Measurements from ENCODE around the gene RUFY2. TPM values are rescaled to one million over a fixed set of nuclear protein-coding genes. Genes with fewer than 3 reads are reported as not detected.
"Not testable (repeated sequence)": the region's sequence is repeated elsewhere in the genome, so short reads cannot be mapped to it uniquely, and the experiment has no call there.

The RUFY2 gene
- total RNA-seq, 2 experiments from 2014 or later, result 6.6 to 7.3 TPM

- POLR2A ChIA-PET, result interaction anchor here (0.5 to 1.4 kb wide), 7 partner anchors 17 to 566 kb away, joined by 3 to 8 read pairs (median 7); partner anchors contain the start of genes HERC4 and RUFY2
- CTCF ChIA-PET, result interaction anchor here (0.6 kb wide), 2 partner anchors 18 to 110 kb away, joined by 3 read pairs; no protein-coding TSS in a partner anchor
These were observed 75.4 kb downstream of the RUFY2 start, which contains the start of gene HNRNPH3 for GRCh38 chr10:68331455-68332258. Gene HNRNPH3 (plus strand): TSS chr10:68332064. CDS start chr10:68337222, 5,158 bp downstream.

GRCh38 chr10:68330852-68331454, 76.1 kb downstream of the RUFY2 start:
- POLR2A ChIA-PET, result interaction anchor here (0.5 to 1.2 kb wide), 3 partner anchors 76 to 565 kb away, joined by 3 to 7 read pairs (median 4); partner anchors contain the start of gene RUFY2
- CTCF ChIA-PET, result interaction anchor here (0.6 kb wide), 1 partner anchor 111 kb away, joined by 3 read pairs; no protein-coding TSS in a partner anchor

GRCh38 chr10:68329506-68329861, 77.6 kb downstream of the RUFY2 start:
- ChIA-PET CTCF (no interaction called here), POLR2A (interaction anchor here (0.6 kb wide), 1 partner anchor 254 kb away, joined by 3 read pairs; no protein-coding TSS in a partner anchor)

GRCh38 chr10:68327889-68328786, 78.9 kb downstream of the RUFY2 start:
- POLR2A ChIA-PET, result no interaction called here
- CTCF ChIA-PET, result interaction anchor here (0.7 kb wide), 1 partner anchor 21 kb away, joined by 3 read pairs; no protein-coding TSS in a partner anchor

GRCh38 chr10:68324396-68324795, 82.7 kb downstream of the RUFY2 start:
- POLR2A ChIA-PET, CTCF ChIA-PET: not testable (repeated sequence)

GRCh38 chr10:68318331-68319059, 88.6 kb downstream of the RUFY2 start:
- ChIA-PET CTCF (no interaction called here), POLR2A (no interaction called here)

- POLR2A ChIA-PET, result no interaction called here
These were observed 91.5 kb downstream of the RUFY2 start for GRCh38 chr10:68315582-68315981.

GRCh38 chr10:68314930-68315329, 92.1 kb downstream of the RUFY2 start:
- CTCF ChIA-PET, result interaction anchor here (1.1 kb wide), 1 partner anchor 14 kb away, joined by 4 read pairs; no protein-coding TSS in a partner anchor
- POLR2A ChIA-PET, result not testable (repeated sequence)

More at GRCh38 chr10:68315582-68315981, 91.5 kb downstream of the RUFY2 start:
- CTCF ChIA-PET, result no interaction called here

GRCh38 chr10:68310531-68310930, 96.5 kb downstream of the RUFY2 start:
- ChIA-PET POLR2A (no interaction called here), CTCF (no interaction called here)

GRCh38 chr10:68305854-68306253, 101.2 kb downstream of the RUFY2 start:
- ChIA-PET POLR2A (no interaction called here), CTCF (no interaction called here)

- POLR2A ChIA-PET, result no interaction called here
- CTCF ChIA-PET, result no interaction called here
These were observed 103.1 kb downstream of the RUFY2 start for GRCh38 chr10:68303849-68304412.

GRCh38 chr10:68302871-68303270, 104.2 kb downstream of the RUFY2 start:
- ChIA-PET POLR2A (no interaction called here), CTCF (interaction anchor here (0.7 to 1.7 kb wide), 3 partner anchors 90 to 605 kb away, joined by 3 to 5 read pairs (median 3); no protein-coding TSS in a partner anchor)

GRCh38 chr10:68302503-68302823, 104.6 kb downstream of the RUFY2 start:
- CTCF ChIA-PET, result interaction anchor here (0.7 to 1.7 kb wide), 4 partner anchors 90 to 605 kb away, joined by 3 to 5 read pairs (median 3); no protein-coding TSS in a partner anchor
- POLR2A ChIA-PET, result no interaction called here

GRCh38 chr10:68301790-68302502, 105.1 kb downstream of the RUFY2 start:
- ChIA-PET CTCF (interaction anchor here (0.8 to 1.7 kb wide), 6 partner anchors 13 to 604 kb away, joined by 3 to 5 read pairs (median 4); no protein-coding TSS in a partner anchor), POLR2A (no interaction called here)

GRCh38 chr10:68301301-68301700, 105.8 kb downstream of the RUFY2 start:
- ChIA-PET CTCF (interaction anchor here (0.8 to 1.7 kb wide), 7 partner anchors 13 to 604 kb away, joined by 3 to 5 read pairs (median 3); no protein-coding TSS in a partner anchor), POLR2A (no interaction called here)

- ChIA-PET CTCF (no interaction called here), POLR2A (no interaction called here)
These were observed 110.0 kb downstream of the RUFY2 start for GRCh38 chr10:68296843-68297663.

Data from activated CD8-positive, alpha-beta memory T cell treated with anti-CD3 and anti-CD28 coated beads for 36 hours (primary cell).